Small intestine (tissue), 7 donors: ENCODE data around the gene CLTA. TPM values are rescaled to one million over a fixed set of nuclear protein-coding genes. Genes with fewer than 3 reads are reported as not detected.
A peak's percentile ranks its signal among the peaks of the same experiment; 100 is the strongest.

ENCODE experiments used
- DNase-seq, 2 donors: peaks; one replicate each; pipeline versions ENCODE4 v3.0.0 to v3.0.0-alpha.2; 2013
- FAIRE-seq: peaks from 2 replicates; lab custom pipeline; 2012; peaks lifted over from hg19 to GRCh38; lab: Jason Lieb, UNC
- H3K27ac ChIP-seq, 3 donors: one replicate each; pipeline ENCODE4 v1.5.1; 2013; ENCODE audit warnings: low read length in 2 of 3, mild to moderate bottlenecking in 2 of 3, control low read depth in 1 of 3, inconsistent platforms in 1 of 3, low read depth in 1 of 3, moderate library complexity in 1 of 3
- H3K27me3 ChIP-seq, 3 donors: one replicate each; pipeline ENCODE4 v1.6.1; 2013; ENCODE audit warnings: low read length in 3 of 3, inconsistent platforms in 1 of 3; ENCODE audit not compliant: control insufficient read depth in 3 of 3, insufficient read depth in 3 of 3
- H3K36me3 ChIP-seq, 3 donors: one replicate each; pipeline ENCODE4 v1.6.1; 2013; ENCODE audit warnings: low read length in 3 of 3, inconsistent platforms in 1 of 3, low read depth in 1 of 3, mild to moderate bottlenecking in 1 of 3, moderate library complexity in 1 of 3; ENCODE audit not compliant: control insufficient read depth in 3 of 3, insufficient read depth in 2 of 3
- H3K4me1 ChIP-seq, 3 donors: one replicate each; pipeline ENCODE4 v1.6.1; 2013; ENCODE audit warnings: low read length in 2 of 3, inconsistent platforms in 1 of 3, low read depth in 1 of 3, mild to moderate bottlenecking in 1 of 3, moderate library complexity in 1 of 3; ENCODE audit not compliant: control insufficient read depth in 3 of 3, insufficient read depth in 2 of 3
- H3K4me3 ChIP-seq, 3 donors: one replicate each; pipeline ENCODE4 v1.5.1; 2013; ENCODE audit warnings: low read length in 3 of 3, control low read depth in 1 of 3, inconsistent platforms in 1 of 3, low read depth in 1 of 3, mild to moderate bottlenecking in 1 of 3, moderate library complexity in 1 of 3
- H3K9me3 ChIP-seq, 2 donors: one replicate each; pipeline ENCODE4 v1.6.1; 2013; ENCODE audit warnings: low read depth in 1 of 2, low read length in 1 of 2; ENCODE audit not compliant: control insufficient read depth in 2 of 2, insufficient read depth in 1 of 2
- WGBS, 3 donors: extraction: QIAGEN DNeasy Blood & Tissue Kit; methylation state at CpG; one replicate each; pipeline ENCODE4 v1.1.7; 2013; 5-methylcytosine and 5-hydroxymethylcytosine counted together
- polyA plus RNA-seq, 4 donors: library from polyadenylated mRNA; stranded (reverse) in 3 of 4; unstranded in 1 of 4; fragments of 200-250 nt in 3 of 4; fragments of 120-200 nt in 1 of 4; gene quantifications; one replicate each; pipeline versions ENCODE4 v1.2.1 to v1.2.3, GENCODE V29; 2013
- donor health status: healthy with polysubstance abuse.
- donor health status: control.
- donor health status: control.
- donor health status: Bipolar disorder and iron deficiency.
- donor health status: healthy.

CLTA gene
- polyA plus RNA-seq, 4 donors: 176 to 279 (median 273) TPM

DNA sequence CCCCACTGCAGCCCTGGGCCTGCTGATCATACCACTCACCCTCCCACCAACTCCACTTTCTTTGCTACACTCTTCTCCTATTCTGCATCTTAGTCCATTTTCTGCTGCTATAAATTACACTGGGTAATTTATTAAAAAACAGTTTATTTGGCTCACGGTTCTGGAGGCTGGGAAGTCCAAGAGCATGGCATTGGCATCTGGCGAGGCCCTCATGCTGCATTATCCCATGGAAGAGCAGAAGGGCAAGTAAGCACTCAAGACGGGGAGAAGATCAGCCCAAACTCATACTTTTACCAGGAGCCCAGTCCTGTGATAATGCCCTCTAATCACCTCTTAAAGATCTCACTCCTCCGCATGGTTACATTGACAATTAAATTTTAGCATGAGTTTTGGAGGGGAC, 44.8 kb upstream of the CLTA start:
- Histone ChIP-seq H3K4me3 (no peak overlapping the region), H3K4me1 (peaks cover 6 to 21% (median 17%) of the 10 kb centered on the region in 3 donors), H3K27me3 (no peaks in the 10 kb centered on the region), H3K36me3 (peaks cover 0 to 35% (median 0%) of the 10 kb centered on the region in 3 donors), H3K9me3 (peaks cover 0 to 18% of the 10 kb centered on the region in 2 donors), H3K27ac (no peak overlapping the region)
- FAIRE-seq: no peak
- no peak for DNase-seq
- WGBS, 3 donors: 95 to 99% (median 98%) methylated on average over 4 of the region's 4 CpGs

DNA sequence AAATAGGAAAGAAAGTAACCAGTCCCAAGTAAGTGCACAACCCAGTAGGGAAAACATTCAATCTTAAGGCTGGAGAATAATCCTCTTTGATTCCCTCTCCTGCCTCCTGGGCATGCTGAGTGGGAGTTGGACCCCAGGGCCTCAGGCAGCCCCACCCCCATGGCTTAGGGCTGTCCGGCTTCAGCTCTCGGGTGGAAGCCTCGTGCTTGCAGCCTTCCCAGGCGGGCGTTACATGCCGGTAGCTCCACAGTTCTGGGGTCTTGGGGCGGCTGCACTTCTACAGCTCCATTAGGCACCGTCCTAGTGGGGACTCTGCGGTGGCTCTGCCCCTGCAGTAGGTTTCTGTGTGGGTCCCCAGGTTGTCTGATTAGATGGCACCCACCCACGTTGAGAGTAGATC, 44.1 kb upstream of the CLTA start:
- Histone ChIP-seq H3K4me3 (no peak overlapping the region), H3K27ac (no peak overlapping the region), H3K27me3 (no peaks in the 10 kb centered on the region), H3K4me1 (peaks cover 6 to 21% (median 21%) of the 10 kb centered on the region in 3 donors), H3K36me3 (peaks cover 0 to 41% (median 0%) of the 10 kb centered on the region in 3 donors), H3K9me3 (peaks cover 0 to 18% of the 10 kb centered on the region in 2 donors)
- 93 to 99% (median 97%) methylated on average over 10 of the region's 10 CpGs for WGBS, 3 donors
- FAIRE-seq (no peak), DNase-seq (no peak)

DNA sequence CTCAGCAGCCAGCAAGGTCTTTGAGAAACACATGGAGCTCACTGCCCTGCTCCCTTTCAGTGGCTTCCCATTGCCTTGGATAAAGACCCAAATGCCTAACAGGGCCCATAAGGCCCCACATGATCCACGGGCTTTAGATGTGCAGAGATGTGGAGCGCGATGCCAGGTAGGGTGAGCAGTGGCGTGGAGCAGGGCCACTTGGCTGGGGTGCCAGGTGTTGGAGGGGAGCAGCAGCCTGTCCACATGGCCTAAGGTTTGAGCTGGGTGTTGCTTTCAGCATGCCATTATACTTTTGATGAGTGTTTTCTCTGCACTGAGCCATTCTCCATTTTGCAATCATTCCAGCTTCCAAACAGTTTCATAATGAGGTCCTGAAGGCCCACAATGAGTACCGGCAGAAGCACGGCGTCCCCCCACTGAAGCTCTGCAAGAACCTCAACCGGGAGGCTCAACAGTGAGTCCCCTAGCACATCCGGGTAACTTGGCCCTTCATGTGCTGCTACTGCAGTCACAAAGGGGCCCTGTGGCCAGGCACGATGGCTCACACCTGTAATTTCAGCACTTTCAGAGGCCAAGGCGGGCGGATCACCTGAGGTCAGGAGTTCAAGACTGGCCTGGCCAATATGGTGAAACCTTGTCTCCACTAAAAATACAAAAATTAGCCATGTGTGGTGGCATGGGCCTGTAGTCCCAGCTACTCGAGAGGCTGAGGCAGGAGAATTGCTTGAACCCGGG, 43.1 kb upstream of the CLTA start:
- Histone ChIP-seq H3K4me3 (no peak overlapping the region), H3K27ac (peak overlapping the region in 1 of 3 donors; percentile 29), H3K36me3 (peaks cover 0 to 40% (median 0%) of the 10 kb centered on the region in 3 donors), H3K27me3 (no peaks in the 10 kb centered on the region), H3K4me1 (peaks cover 4 to 16% (median 12%) of the 10 kb centered on the region in 3 donors), H3K9me3 (peaks cover 0 to 18% of the 10 kb centered on the region in 2 donors)
- DNase-seq (no peak), FAIRE-seq (no peak)
- 87 to 92% (median 89%) methylated on average over 14 of the region's 14 CpGs for WGBS, 3 donors

DNA sequence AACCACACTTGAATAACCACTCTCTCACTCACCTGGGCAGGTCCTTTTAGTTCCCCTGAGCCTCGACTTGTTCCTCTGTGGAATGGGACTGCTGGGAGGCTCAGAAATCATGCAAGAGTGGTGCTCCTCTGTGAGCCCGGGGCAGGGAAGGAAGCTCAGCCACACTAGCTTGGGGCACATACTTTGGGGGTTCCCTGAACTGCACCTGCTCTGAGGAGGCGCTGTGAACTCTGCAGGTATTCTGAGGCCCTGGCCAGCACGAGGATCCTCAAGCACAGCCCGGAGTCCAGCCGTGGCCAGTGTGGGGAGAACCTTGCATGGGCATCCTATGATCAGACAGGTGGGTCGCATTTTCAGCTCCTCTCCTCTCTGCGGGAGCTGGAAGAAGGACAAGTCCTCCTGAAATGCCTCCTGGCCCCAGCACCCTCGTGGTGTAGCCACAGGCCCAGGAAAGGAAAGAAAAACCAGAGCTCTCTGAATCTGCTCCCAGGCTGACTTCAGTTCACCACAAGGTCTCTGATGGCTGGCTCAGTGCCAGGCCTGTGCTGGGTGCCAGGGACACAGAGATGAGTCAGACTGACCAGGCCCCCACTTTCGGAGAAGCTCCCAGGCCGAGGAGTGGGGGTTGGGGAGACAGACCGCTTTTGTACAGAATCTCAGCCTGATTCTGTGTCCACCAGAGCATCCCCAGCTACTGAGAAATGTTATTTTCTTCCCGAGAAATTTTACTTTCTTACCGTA, 42.2 kb upstream of the CLTA start:
- H3K36me3 ChIP-seq: peaks cover 0 to 37% (median 0%) of the 10 kb centered on the region in 3 donors
- peak overlapping the region in 2 of 3 donors; percentile 40 to 74 for H3K27ac ChIP-seq
- peak; percentile 46 to 58 for DNase-seq
- 55 to 74% (median 58%) methylated on average over 13 to 14 of the region's 14 CpGs for WGBS, 3 donors
- H3K9me3 ChIP-seq: peaks cover 0 to 18% of the 10 kb centered on the region in 2 donors
- no peak overlapping the region for H3K4me3 ChIP-seq
- H3K27me3 ChIP-seq: no peaks in the 10 kb centered on the region
- no peak for FAIRE-seq
- H3K4me1 ChIP-seq: peaks cover 3 to 13% (median 5%) of the 10 kb centered on the region in 3 donors

DNA sequence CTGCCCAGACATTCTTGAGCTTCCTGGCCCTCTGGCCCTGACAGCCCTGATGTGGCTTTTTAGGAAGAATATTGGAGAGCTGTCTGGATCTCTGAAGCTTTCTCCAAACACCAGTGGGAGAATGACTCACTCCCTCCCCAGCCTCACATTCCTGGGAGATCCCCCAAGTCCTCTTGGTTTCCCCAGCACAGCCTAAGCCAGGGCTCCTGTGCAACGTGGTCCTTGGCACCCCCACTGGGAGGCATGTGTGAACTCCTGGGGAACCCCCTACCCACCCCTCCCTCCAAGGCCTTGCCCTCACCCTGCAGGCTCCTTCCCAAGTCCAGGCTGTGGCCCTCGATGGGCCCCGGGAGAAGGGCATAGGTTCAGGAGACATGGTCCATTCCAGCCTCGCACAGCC, 41.5 kb upstream of the CLTA start:
- no peak overlapping the region for H3K4me3 ChIP-seq
- FAIRE-seq (no peak), DNase-seq (no peak)
- H3K36me3 ChIP-seq: peaks cover 0 to 36% (median 0%) of the 10 kb centered on the region in 3 donors
- no peaks in the 10 kb centered on the region for H3K27me3 ChIP-seq
- WGBS, 3 donors: 78 to 95% (median 82%) methylated on average over 4 of the region's 4 CpGs
- peaks cover 0 to 18% of the 10 kb centered on the region in 2 donors for H3K9me3 ChIP-seq
- peaks cover 2 to 13% (median 5%) of the 10 kb centered on the region in 3 donors for H3K4me1 ChIP-seq
- peak overlapping the region in 2 of 3 donors; percentile 30 to 62 for H3K27ac ChIP-seq

DNA sequence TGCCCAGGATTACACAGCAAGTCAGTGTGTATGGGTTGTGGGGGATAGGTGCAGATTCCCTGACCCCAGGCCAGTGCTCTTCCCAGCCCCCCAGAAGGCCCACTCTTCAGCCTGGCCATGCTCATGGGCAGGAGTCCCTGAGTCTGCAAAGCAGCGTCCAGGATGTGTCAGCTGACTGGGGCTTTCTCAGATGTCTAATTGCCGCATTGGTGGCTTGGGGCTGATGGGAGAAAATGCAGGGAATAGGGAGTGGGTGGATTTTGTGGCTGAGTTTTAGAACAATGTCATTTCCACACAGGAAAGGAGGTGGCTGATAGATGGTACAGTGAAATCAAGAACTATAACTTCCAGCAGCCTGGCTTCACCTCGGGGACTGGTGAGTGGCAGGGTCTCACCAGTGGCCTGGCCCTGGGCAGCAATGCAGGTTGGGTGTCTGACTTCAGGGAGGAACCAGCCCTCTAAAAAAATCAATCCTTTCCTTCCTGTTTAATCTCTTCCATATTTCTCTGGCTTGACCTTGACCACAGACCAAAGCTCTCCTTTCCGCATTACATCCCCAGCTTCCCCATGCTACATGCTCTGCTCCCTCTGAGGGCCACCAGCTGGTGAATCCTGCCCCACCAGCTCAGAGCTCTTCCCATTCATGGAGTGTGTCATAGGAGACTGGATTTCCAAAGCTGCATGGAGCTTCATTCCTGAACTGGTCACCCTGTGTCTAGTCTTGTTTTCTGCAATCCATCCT, 40.0 kb upstream of the CLTA start:
- no peak overlapping the region for H3K4me3 ChIP-seq
- H3K27me3 ChIP-seq: no peaks in the 10 kb centered on the region
- 64 to 88% (median 66%) methylated on average over 4 of the region's 4 CpGs for WGBS, 3 donors
- H3K9me3 ChIP-seq: peaks cover 0 to 11% of the 10 kb centered on the region in 2 donors
- peak overlapping the region in 2 of 3 donors; percentile 45 to 90 for H3K27ac ChIP-seq
- FAIRE-seq (no peak), DNase-seq (no peak)
- H3K4me1 ChIP-seq: peaks cover 0 to 16% (median 5%) of the 10 kb centered on the region in 3 donors
- peaks cover 0 to 29% (median 0%) of the 10 kb centered on the region in 3 donors for H3K36me3 ChIP-seq

DNA sequence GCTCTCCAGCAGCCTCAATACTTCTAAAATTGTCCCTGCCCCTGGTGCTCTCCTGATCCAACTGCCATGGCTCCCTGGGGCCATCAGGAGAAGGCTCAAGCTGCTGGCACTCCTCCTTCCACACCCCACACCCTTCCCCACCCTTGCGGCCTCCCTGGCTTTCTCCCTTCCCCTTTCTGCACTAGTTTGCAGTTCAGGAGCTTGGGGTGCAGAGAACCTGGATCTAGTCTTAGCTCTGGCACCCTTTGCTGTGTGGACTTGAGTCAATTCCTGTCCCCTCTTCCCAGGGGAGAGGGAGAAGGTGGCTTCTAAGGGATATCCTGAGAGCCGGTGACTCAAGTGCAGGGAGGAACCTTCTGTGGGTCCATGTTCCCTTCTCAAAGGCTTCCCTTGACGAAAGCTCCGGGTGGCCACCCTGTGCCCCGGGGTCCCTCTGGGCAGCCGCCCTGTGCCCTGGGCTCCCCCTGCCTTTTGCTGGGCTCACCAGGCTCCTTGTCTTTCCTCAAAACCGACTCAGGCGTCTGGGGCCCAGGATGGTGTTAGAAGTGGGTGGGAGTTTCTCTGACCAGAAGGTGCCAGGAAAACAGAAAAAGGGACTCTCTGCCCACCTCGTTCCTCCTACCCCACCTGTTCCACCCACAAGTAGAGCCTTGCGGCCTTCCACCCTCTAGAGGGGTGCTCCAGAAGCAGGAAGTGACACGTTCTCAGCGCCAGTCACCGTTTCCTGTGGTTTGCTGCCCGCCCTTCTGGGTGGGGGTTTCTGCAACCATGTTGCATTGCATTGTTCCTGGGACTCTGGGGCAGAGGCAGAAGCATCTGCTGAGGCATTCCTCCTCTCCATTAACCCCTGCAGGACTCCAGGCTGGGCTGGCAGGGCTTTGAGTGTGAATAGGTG, 39.2 kb upstream of the CLTA start:
- 61 to 90% (median 70%) methylated on average over 14 of the region's 14 CpGs for WGBS, 3 donors
- H3K9me3 ChIP-seq: peaks cover 0 to 6% of the 10 kb centered on the region in 2 donors
- no peaks in the 10 kb centered on the region for H3K27me3 ChIP-seq
- H3K36me3 ChIP-seq: peaks cover 0 to 26% (median 0%) of the 10 kb centered on the region in 3 donors
- peaks cover 0 to 16% (median 5%) of the 10 kb centered on the region in 3 donors for H3K4me1 ChIP-seq
- peak in 1 of 2 donors; percentile 65 for DNase-seq
- H3K4me3 ChIP-seq: no peak overlapping the region
- peak overlapping the region in 2 of 3 donors; percentile 45 to 90 for H3K27ac ChIP-seq
- FAIRE-seq: no peak
